BLaER1 treated with 17β-estradiol and CSF1 and Interleukin-3, amounts not matched to agents 10 nM and 100 nM (cell line): Measurements from ENCODE around the gene HTATSF1.

Experiments used
- H3K27ac ChIP-seq, 11 experiments: shearing (Covaris generic); formaldehyde crosslinking; 2 replicates each; pipeline ENCODE4 v1.8.1; 2022
- H3K27me3 ChIP-seq, 11 experiments: shearing (Covaris generic); formaldehyde crosslinking; 2 replicates each; pipeline ENCODE4 v1.8.1; 2022
- H3K36me3 ChIP-seq, 11 experiments: shearing (Covaris generic); formaldehyde crosslinking; 2 replicates each; pipeline ENCODE4 v1.8.1; 2022
- H3K4me1 ChIP-seq, 10 experiments: shearing (Covaris generic); formaldehyde crosslinking; 2 replicates each; pipeline ENCODE4 v1.8.1; 2022
- H3K4me2 ChIP-seq, 11 experiments: shearing (Covaris generic); formaldehyde crosslinking; 2 replicates each; pipeline ENCODE4 v1.8.1; 2022
- H3K4me3 ChIP-seq, 10 experiments: shearing (Covaris generic); formaldehyde crosslinking; 2 replicates each; pipeline ENCODE4 v1.8.1; 2022
- H3K9ac ChIP-seq, 11 experiments: shearing (Covaris generic); formaldehyde crosslinking; 2 replicates each; pipeline ENCODE4 v1.8.1; 2022
- H3K9me3 ChIP-seq, 11 experiments: shearing (Covaris generic); formaldehyde crosslinking; replicated peaks in 1 of 11; 2 replicates each; pipeline ENCODE4 v1.8.1; 2022
- H4K20me1 ChIP-seq, 11 experiments: shearing (Covaris generic); formaldehyde crosslinking; 2 replicates each; pipeline ENCODE4 v1.8.1; 2022
- Cebpa-rat ChIP-seq, 11 experiments: shearing (Covaris generic); IDR thresholded peaks; 2 replicates each; pipeline ENCODE4 v1.8.1; 2022

HTATSF1 gene

DNA sequence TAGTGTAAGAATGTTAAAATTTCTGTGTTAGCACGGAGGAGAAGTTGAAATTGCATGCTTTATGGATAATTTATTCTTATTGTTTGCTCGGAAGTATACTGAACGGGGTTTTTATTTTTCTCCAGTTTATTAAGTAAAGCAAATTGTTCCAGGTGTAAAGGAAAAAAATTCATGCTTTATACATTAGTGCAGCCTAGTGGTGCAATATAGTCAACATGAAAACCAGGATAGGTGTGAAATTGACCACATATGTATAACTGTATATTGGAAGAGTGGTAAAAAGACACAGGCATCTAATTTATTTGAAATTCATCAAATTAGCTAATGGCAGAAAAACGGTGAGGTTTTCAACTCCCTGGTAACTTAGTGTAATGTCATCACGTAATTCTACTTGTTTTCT, 8.7 kb upstream of the HTATSF1 start:
- no peak overlapping the region for H3K27ac ChIP-seq
- no peak overlapping the region for H3K9ac ChIP-seq
- peaks cover 97 to 100% (median 99%) of the 10 kb centered on the region in 11 experiments for H3K27me3 ChIP-seq
- no peaks in the 10 kb centered on the region for H4K20me1 ChIP-seq
- no peak overlapping the region for H3K4me2 ChIP-seq
- no peaks in the 10 kb centered on the region for H3K4me1 ChIP-seq
- no peak overlapping the region for H3K4me3 ChIP-seq
- no peaks in the 10 kb centered on the region for H3K9me3 ChIP-seq
- TF ChIP-seq Cebpa-rat (IDR thresholded peaks at IDR 0.05), result no peak
- H3K36me3 ChIP-seq, result no peaks in the 10 kb centered on the region

DNA sequence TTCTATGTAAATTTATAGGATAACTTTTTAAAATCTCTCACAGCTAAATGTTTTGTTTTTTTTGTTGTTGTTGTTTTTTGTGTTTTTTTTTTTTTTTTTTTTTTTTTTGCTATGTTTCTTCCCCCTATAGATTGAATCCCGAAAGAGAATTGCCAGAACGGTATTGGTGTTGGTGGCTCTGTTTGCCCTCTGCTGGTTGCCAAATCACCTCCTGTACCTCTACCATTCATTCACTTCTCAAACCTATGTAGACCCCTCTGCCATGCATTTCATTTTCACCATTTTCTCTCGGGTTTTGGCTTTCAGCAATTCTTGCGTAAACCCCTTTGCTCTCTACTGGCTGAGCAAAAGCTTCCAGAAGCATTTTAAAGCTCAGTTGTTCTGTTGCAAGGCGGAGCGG, 5.6 kb upstream of the HTATSF1 start:
- H3K4me1 ChIP-seq, result peaks cover 13 to 21% (median 18%) of the 10 kb centered on the region in 10 experiments; a peak in 19 of 20 replicates
- H3K27ac ChIP-seq, result no peak overlapping the region
- H3K27me3 ChIP-seq, result peaks cover 83 to 98% (median 94%) of the 10 kb centered on the region in 11 experiments
- no peaks in the 10 kb centered on the region for H4K20me1 ChIP-seq
- H3K9ac ChIP-seq, result no peak overlapping the region
- no peak overlapping the region for H3K4me2 ChIP-seq
- H3K36me3 ChIP-seq, result no peaks in the 10 kb centered on the region
- no peaks in the 10 kb centered on the region for H3K9me3 ChIP-seq
- no peak overlapping the region for H3K4me3 ChIP-seq
- TF ChIP-seq Cebpa-rat (IDR thresholded peaks at IDR 0.05), result no peak

DNA sequence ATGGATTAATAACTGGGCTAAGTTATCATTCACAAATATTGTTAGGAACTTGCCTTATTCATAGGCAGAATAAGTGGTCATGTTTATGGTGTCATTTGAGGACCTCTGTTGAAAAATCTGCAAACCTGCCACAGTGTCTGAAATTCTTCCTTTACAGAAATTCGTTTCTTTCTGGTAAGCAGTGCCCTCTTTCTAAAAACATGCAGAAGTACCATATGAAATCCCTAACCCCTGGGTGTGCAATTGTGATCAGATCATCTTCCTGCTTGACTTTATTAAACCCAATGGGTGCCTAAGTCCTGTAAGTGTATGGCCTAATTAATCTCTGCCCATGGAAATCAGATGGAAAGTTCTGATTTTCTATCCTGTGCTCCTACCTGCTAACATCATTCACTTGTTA, 4.4 kb upstream of the HTATSF1 start:
- peaks cover 13 to 21% (median 18%) of the 10 kb centered on the region in 10 experiments; a peak in 19 of 20 replicates for H3K4me1 ChIP-seq
- H3K36me3 ChIP-seq, result no peaks in the 10 kb centered on the region
- H4K20me1 ChIP-seq, result peaks cover 0 to 5% (median 0%) of the 10 kb centered on the region in 11 experiments; a peak in 4 of 22 replicates
- TF ChIP-seq Cebpa-rat (IDR thresholded peaks at IDR 0.05), result no peak
- no peak overlapping the region for H3K9ac ChIP-seq
- no peak overlapping the region for H3K4me2 ChIP-seq
- peaks cover 0 to 3% (median 0%) of the 10 kb centered on the region in 11 experiments; a peak in 1 of 22 replicates for H3K9me3 ChIP-seq
- H3K27ac ChIP-seq, result no peak overlapping the region
- H3K27me3 ChIP-seq, result peaks cover 77 to 94% (median 89%) of the 10 kb centered on the region in 11 experiments
- no peak overlapping the region for H3K4me3 ChIP-seq

DNA sequence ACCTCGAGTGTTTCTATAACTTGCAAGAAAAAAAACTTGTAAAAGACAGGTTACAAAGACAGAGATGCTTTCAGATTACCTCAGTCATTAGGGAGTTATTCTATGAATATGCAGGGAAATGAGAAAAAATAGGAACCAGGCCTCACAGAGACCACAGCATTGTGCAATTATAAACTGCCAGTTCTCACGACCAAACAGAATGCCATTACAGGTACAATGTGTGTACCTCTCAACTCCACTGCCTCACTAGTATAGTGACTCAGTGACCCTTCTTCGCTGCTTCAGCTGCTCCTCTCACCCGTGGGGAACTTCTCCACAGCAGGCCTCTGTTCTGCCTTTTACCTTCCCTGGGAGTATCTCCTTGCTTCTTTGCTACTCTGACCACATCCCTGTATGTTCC, 2.3 kb upstream of the HTATSF1 start:
- peak overlapping the region in 6 of 11 experiments; percentile 16 to 88 (median 70); a peak in 11 of 22 replicates for H3K27ac ChIP-seq
- peaks cover 0 to 3% (median 0%) of the 10 kb centered on the region in 11 experiments; a peak in 1 of 22 replicates for H3K9me3 ChIP-seq
- H3K36me3 ChIP-seq, result peaks cover 0 to 6% (median 0%) of the 10 kb centered on the region in 11 experiments; a peak in 4 of 22 replicates
- H3K4me3 ChIP-seq, result no peak overlapping the region
- H4K20me1 ChIP-seq, result peaks cover 0 to 17% (median 7%) of the 10 kb centered on the region in 11 experiments; a peak in 6 of 22 replicates
- peak in 2 of 11 experiments; percentile 44 to 49; a peak in 4 of 22 replicates for TF ChIP-seq Cebpa-rat (IDR thresholded peaks at IDR 0.05)
- peak overlapping the region in 10 of 11 experiments; percentile 6 to 74 (median 65); a peak in 15 of 22 replicates for H3K4me2 ChIP-seq
- peak overlapping the region in 2 of 11 experiments; percentile 15 to 30; a peak in 4 of 22 replicates for H3K9ac ChIP-seq
- peaks cover 76 to 94% (median 89%) of the 10 kb centered on the region in 11 experiments for H3K27me3 ChIP-seq
- peaks cover 13 to 27% (median 21%) of the 10 kb centered on the region in 10 experiments; a peak in 19 of 20 replicates for H3K4me1 ChIP-seq

DNA sequence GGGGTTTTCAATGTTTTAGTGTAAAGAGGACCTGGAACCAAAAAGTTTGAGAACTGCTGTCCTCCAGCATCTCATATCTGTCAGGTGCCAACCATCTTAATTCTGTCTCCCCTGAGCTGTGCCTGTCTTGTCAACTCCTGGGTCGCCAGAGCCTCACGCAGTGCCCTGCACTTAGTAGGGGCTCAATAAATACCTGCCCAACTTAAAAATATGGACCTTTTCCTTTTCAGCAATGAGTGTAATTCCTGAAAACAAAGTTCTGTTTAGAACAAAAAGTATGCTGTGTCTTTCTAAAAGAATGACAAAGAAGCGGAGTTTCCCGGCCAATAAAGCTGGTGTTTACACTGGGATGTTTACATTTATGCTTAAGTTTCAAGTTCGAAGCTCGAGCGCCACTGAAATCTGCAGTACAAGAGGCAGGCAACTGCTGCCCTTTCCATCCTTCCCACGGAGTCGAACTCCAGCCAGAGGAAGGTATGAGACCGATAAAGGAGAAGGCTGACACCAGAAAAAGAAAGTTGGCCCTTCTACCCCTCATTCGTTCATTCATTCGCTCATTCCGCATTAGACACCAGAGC, 1.1 kb upstream of the HTATSF1 start:
- Histone ChIP-seq H3K36me3 (peaks cover 0 to 18% (median 8%) of the 10 kb centered on the region in 11 experiments; a peak in 13 of 22 replicates), H4K20me1 (peaks cover 0 to 17% (median 7%) of the 10 kb centered on the region in 11 experiments; a peak in 6 of 22 replicates), H3K4me1 (peaks cover 13 to 27% (median 21%) of the 10 kb centered on the region in 10 experiments; a peak in 19 of 20 replicates), H3K27me3 (peaks cover 76 to 94% (median 89%) of the 10 kb centered on the region in 11 experiments), H3K9ac (peak overlapping the region; percentile 71 to 88 (median 84)), H3K4me3 (peak overlapping the region; percentile 66 to 80 (median 72)), H3K9me3 (peaks cover 0 to 3% (median 0%) of the 10 kb centered on the region in 11 experiments; a peak in 1 of 22 replicates), H3K27ac (peak overlapping the region; percentile 71 to 88 (median 85)), H3K4me2 (peak overlapping the region; percentile 59 to 74 (median 66))
- TF ChIP-seq Cebpa-rat (IDR thresholded peaks at IDR 0.05), result no peak

DNA sequence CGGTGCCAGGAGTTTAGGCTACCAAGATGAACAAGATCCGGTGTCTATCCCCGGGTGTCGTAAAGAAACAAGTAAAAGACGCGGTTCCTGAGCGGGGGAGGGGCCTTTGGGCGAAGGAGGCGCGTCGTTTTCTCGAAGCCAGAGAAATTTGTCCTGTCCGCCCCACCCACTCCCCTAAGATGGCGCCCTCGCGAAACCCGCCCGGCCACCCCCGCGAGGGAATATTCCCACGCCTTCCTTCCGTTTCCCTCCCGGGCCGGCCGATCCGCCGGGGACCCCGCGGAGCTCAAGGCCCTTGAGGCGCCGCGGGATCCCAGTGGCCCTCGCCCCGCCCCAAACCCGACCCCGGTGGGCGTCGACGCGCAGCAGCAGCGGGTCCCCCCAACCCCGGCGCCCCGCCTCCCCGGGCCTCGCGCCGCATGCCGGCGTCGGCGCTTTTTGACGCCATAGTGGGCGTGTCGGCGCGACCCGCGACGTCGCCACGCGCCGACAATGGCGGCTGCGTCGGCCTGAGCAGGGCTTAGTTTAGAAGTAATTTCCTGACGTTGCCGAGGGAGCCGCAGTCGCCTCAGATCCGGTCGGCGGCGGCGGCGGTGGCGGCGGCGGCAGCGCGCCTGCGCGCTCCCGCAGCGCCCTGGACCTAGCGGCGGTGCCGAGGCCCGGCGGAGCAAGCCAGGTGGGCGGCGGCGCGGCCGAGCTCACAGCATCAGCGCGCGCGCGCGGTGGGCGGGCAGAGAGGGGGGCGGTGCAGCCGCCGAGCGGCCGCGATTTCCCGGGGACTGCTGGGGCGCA, 432 bp upstream of the HTATSF1 start:
- peaks cover 0 to 3% (median 0%) of the 10 kb centered on the region in 11 experiments; a peak in 1 of 22 replicates for H3K9me3 ChIP-seq
- H3K4me1 ChIP-seq, result peaks cover 13 to 27% (median 21%) of the 10 kb centered on the region in 10 experiments; a peak in 19 of 20 replicates
- peaks cover 3 to 25% (median 14%) of the 10 kb centered on the region in 11 experiments; a peak in 14 of 22 replicates for H3K36me3 ChIP-seq
- H3K27me3 ChIP-seq, result peaks cover 76 to 94% (median 89%) of the 10 kb centered on the region in 11 experiments
- H3K27ac ChIP-seq, result peak overlapping the region; percentile 71 to 88 (median 85)
- H4K20me1 ChIP-seq, result peaks cover 0 to 17% (median 7%) of the 10 kb centered on the region in 11 experiments; a peak in 6 of 22 replicates
- H3K9ac ChIP-seq, result peak overlapping the region; percentile 71 to 88 (median 84)
- no peak for TF ChIP-seq Cebpa-rat (IDR thresholded peaks at IDR 0.05)
- peak overlapping the region; percentile 66 to 80 (median 72) for H3K4me3 ChIP-seq
- H3K4me2 ChIP-seq, result peak overlapping the region in 10 of 11 experiments; percentile 59 to 74 (median 66); a peak in 16 of 22 replicates

DNA sequence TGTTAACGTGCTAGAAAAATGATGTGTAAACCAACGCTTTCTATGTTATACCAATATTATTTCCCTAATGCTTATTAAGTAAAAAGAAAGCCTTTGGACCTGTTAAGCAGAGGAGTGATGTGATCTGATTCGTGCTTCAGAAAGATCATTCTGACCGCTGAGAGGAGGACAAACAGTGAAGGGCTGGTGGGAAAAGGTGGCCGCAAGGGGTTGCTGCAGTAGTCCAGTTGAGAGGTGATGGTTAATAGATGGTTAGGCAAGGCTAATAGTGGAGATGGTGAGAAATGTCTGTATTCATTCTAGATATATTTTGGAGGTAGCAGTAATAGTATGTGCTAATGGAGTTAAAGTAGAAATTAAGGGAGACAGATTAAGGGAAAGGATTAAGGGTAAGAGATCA, 21.7 kb downstream of the HTATSF1 start:
- Histone ChIP-seq H3K27ac (no peak overlapping the region), H3K4me1 (no peaks in the 10 kb centered on the region), H3K4me3 (no peak overlapping the region), H3K4me2 (no peak overlapping the region), H4K20me1 (no peaks in the 10 kb centered on the region), H3K27me3 (peaks cover 82 to 100% (median 97%) of the 10 kb centered on the region in 11 experiments), H3K36me3 (no peaks in the 10 kb centered on the region), H3K9ac (no peak overlapping the region), H3K9me3 (peaks cover 0 to 7% (median 0%) of the 10 kb centered on the region in 11 experiments; a peak in 1 of 22 replicates)
- TF ChIP-seq Cebpa-rat (IDR thresholded peaks at IDR 0.05), result no peak

DNA sequence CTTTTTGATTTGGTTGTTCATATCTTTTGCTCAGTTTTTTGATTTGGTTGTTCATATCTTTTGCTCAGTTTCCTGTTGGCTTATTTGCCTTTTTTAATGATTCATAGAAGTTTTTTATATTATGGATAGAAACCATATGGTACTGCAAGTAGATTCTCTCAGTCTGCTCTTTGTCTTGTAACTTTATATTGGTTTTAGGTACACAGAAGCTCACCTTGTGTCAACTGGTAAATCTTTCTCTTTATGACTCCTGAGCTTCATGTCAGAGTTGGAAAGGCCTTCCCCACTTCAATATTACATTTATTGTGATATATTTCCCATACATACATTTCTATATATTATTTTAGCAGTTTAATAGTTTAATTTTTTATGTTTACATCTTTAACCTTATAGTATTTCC, 26.4 kb downstream of the HTATSF1 start:
- Histone ChIP-seq H3K4me1 (no peaks in the 10 kb centered on the region), H3K27me3 (peaks cover 81 to 100% (median 98%) of the 10 kb centered on the region in 11 experiments), H3K4me2 (no peak overlapping the region), H3K4me3 (no peak overlapping the region), H3K9me3 (no peaks in the 10 kb centered on the region), H3K27ac (no peak overlapping the region), H3K9ac (no peak overlapping the region), H4K20me1 (no peaks in the 10 kb centered on the region), H3K36me3 (no peaks in the 10 kb centered on the region)
- TF ChIP-seq Cebpa-rat (IDR thresholded peaks at IDR 0.05), result no peak
